HUES48 (cell line): ENCODE results near the gene ACRBP.
"Not testable (repeated sequence)": the region's sequence is repeated elsewhere in the genome, so short reads cannot be mapped to it uniquely, and the experiment has no call there.

Experiments
- H3K27ac ChIP-seq: one replicate; pipeline ENCODE4 v1.7.0; 2013; ENCODE audit warnings: low read depth, low read length, inconsistent platforms
- H3K27me3 ChIP-seq: 2 replicates; pipeline ENCODE4 v1.6.1; 2013; ENCODE audit warnings: mild to moderate bottlenecking, low read length; ENCODE audit not compliant: control insufficient read depth, insufficient read depth
- H3K36me3 ChIP-seq: 2 replicates; pipeline ENCODE4 v1.6.1; 2013; ENCODE audit warnings: low read length; ENCODE audit not compliant: control insufficient read depth, insufficient read depth
- H3K4me1 ChIP-seq: 2 replicates; pipeline ENCODE4 v1.6.1; 2013; ENCODE audit warnings: mild to moderate bottlenecking, low read length; ENCODE audit not compliant: control insufficient read depth, insufficient read depth
- H3K4me3 ChIP-seq: 2 replicates; pipeline ENCODE4 v1.5.1; 2013; ENCODE audit warnings: mild to moderate bottlenecking, low read depth, low read length
- H3K9ac ChIP-seq: 2 replicates; pipeline ENCODE4 v1.6.1; 2013; ENCODE audit warnings: mild to moderate bottlenecking, low read depth, low read length, moderate library complexity
- H3K9me3 ChIP-seq: 2 replicates; pipeline ENCODE4 v1.6.1; 2013; ENCODE audit warnings: low read length; ENCODE audit not compliant: control insufficient read depth, insufficient read depth

Gene ACRBP

DNA sequence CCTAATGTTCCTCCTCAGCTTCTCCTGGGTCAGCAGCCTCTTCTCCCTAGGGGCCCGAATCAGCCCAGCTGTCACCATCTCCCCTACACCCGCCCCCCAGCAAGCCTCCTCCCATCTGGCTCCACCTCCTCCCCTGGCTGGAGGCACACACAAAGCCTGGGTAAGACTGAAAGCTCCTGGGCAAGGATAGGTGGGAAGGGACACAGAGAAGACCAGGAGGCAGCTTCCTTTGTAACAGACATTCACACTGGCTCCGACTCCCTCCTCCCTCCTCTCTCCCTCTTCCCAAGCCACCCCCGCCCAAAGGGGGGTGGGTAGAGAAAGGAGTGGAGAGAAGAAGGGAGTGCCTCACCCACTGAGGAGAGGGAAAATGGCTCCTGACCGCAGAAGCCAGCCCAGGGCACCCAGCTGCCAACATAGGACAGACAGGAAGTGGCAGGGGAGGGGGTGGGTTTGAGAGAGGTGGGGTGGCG lies 44.1 kb downstream of the ACRBP start:
- H3K4me3 ChIP-seq = no peak overlapping the region
- peaks cover 72% of the 10 kb centered on the region for H3K36me3 ChIP-seq
- peaks cover 25% of the 10 kb centered on the region for H3K4me1 ChIP-seq
- no peaks in the 10 kb centered on the region for H3K27me3 ChIP-seq
- H3K9ac ChIP-seq = no peak overlapping the region
- H3K9me3 ChIP-seq = no peaks in the 10 kb centered on the region
- no peak overlapping the region for H3K27ac ChIP-seq

DNA sequence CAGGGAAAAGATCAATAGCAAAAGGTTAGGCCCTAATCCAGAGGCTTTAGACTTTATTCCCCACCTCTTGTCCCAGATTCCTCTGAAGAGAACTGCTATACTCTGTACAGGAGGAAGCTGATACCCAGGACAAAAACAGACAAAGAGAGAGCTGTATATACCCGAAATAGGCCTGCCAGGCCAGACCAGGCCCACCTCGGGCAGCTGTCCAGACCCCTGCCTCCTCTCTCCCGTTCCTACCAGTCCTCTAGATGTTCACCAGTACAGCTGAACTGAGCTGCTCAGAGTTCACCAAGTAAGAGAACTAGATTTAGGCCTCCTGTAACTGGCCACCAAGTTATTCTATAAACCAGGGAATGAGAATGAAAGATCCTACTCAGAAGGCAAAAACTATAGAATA lies 44.7 kb downstream of the ACRBP start:
- no peak overlapping the region for H3K9ac ChIP-seq
- H3K9me3 ChIP-seq = no peaks in the 10 kb centered on the region
- peaks cover 22% of the 10 kb centered on the region for H3K4me1 ChIP-seq
- peaks cover 78% of the 10 kb centered on the region for H3K36me3 ChIP-seq
- H3K4me3 ChIP-seq = no peak overlapping the region
- H3K27ac ChIP-seq = no peak overlapping the region
- no peaks in the 10 kb centered on the region for H3K27me3 ChIP-seq

DNA sequence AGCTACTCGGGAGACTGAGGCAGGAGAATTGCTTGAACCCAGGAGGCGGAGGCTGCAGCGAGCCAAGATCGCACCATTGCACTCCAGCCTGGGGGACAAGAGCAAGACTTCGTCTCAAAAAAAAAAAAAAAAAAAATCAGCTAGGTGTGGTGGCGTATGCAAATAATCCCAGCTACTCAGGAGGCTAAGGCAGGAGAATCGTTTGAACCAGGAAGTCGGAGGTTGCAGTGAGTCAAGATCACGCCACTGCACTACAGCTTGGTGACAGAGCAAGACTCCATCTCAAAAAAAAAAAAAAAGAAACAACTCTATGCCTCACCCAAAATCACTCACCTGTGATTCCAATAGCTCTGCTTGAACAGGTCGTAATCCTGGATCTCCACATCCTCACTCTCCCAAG lies 51.6 kb downstream of the ACRBP start:
- H3K4me3 ChIP-seq, H3K9ac ChIP-seq, H3K9me3 ChIP-seq, H3K27me3 ChIP-seq, H3K27ac ChIP-seq, H3K4me1 ChIP-seq: not testable (repeated sequence)
- peaks cover 96% of the 10 kb centered on the region for H3K36me3 ChIP-seq

DNA sequence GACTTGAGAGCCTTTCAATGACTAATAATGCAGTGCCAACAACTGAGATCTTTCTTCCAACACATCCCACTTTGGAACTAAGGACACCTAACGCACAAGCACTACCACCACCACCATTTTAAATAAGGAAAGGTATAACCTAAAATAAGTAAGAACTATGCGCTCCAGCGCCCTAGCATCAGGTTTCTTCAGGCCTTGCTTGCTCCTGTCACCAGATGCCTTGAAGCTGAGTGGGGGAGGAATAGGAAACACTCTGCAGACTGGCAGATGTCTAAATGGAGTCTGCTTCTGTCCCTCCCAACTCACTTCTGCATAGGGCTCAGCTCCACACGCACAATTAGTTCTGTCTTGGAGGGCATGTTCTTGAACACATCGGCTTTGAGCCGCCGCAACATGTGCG lies 55.1 kb downstream of the ACRBP start:
- Histone ChIP-seq H3K27me3 (no peaks in the 10 kb centered on the region), H3K4me3 (no peak overlapping the region), H3K9ac (no peak overlapping the region), H3K27ac (no peak overlapping the region), H3K9me3 (no peaks in the 10 kb centered on the region), H3K4me1 (no peaks in the 10 kb centered on the region), H3K36me3 (peaks cover 97% of the 10 kb centered on the region)
